Fibroblast of the conjunctiva (primary cell): Measurements from ENCODE around the gene COL1A2.

Source experiments
- DNase-seq: peaks from one replicate; pipeline ENCODE4 v3.0.0-alpha.2; 2010; ENCODE audit warnings: low read depth

Gene COL1A2

GRCh38 chr7:94434042-94434441, 39.3 kb downstream of the COL1A2 start:
- DNase-seq, result no peak

- DNase-seq, result peak; percentile 79
These were observed 41.4 kb downstream of the COL1A2 start for GRCh38 chr7:94436018-94436604.

- DNase-seq, result no peak
These were observed 42.0 kb downstream of the COL1A2 start for GRCh38 chr7:94436700-94437099.

GRCh38 chr7:94439893-94440381, 45.2 kb downstream of the COL1A2 start:
- no peak for DNase-seq

- DNase-seq, result no peak
These were observed 45.9 kb downstream of the COL1A2 start for GRCh38 chr7:94440451-94441039.

GRCh38 chr7:94441138-94441537, 46.4 kb downstream of the COL1A2 start:
- no peak for DNase-seq

- DNase-seq, result no peak
These were observed 47.9 kb downstream of the COL1A2 start for GRCh38 chr7:94442639-94443038.

GRCh38 chr7:94444813-94445212, 50.1 kb downstream of the COL1A2 start:
- DNase-seq, result no peak

GRCh38 chr7:94445696-94446194, 51.0 kb downstream of the COL1A2 start:
- DNase-seq, result no peak

GRCh38 chr7:94446308-94446707, 51.6 kb downstream of the COL1A2 start:
- no peak for DNase-seq

- DNase-seq, result no peak
These were observed 54.5 kb downstream of the COL1A2 start for GRCh38 chr7:94449151-94449725.

GRCh38 chr7:94450044-94450697, 55.5 kb downstream of the COL1A2 start:
- no peak for DNase-seq

- DNase-seq, result no peak
These were observed 56.5 kb downstream of the COL1A2 start for GRCh38 chr7:94451187-94451586.

GRCh38 chr7:94452239-94452638, 57.5 kb downstream of the COL1A2 start:
- DNase-seq, result no peak

GRCh38 chr7:94453898-94454297, 59.2 kb downstream of the COL1A2 start:
- no peak for DNase-seq

- DNase-seq, result no peak
These were observed 63.3 kb downstream of the COL1A2 start for GRCh38 chr7:94458041-94458440.

- DNase-seq, result no peak
These were observed 71.8 kb downstream of the COL1A2 start for GRCh38 chr7:94466516-94466915.

- no peak for DNase-seq
These were observed 76.9 kb downstream of the COL1A2 start for GRCh38 chr7:94471604-94472003.

GRCh38 chr7:94472608-94473007, 77.9 kb downstream of the COL1A2 start:
- no peak for DNase-seq

- no peak for DNase-seq
These were observed 81.7 kb downstream of the COL1A2 start for GRCh38 chr7:94476251-94476840.

- DNase-seq, result no peak
These were observed 83.2 kb downstream of the COL1A2 start for GRCh38 chr7:94477878-94478277.

GRCh38 chr7:94478648-94479214, 84.0 kb downstream of the COL1A2 start:
- no peak for DNase-seq
